ENCODE results near the gene MC2R.

DNA sequence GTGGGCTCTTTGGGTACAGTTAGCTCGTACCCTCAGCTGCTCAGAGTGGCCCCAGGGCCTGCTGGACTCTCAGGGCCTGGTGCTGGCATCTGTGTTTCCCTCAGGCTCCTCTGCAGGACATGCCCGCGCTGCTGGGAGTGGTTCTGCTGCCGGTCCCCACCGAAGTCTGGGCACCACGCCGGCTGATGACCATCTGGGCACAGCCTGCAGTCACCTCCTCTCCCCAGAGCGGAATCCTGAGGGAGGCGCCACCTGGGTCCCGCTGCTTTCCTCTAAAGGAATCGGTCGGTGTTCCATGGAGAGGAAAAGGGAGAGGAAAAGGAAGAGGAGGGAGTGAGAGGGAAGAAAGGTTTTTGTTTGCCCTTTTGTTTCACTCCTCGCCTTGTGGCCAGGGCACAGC is 43.6 kb downstream of the MC2R start:
- TF ChIP-seq FOXP2 (optimal IDR thresholded peaks at IDR 0.05; ENCODE audit: control extremely low read depth, extremely low read length, insufficient read depth) (no peak), EZH2 (IDR thresholded peaks at IDR 0.05) (no peak), POLR2AphosphoS5 (IDR thresholded peaks at IDR 0.05; ENCODE audit: borderline replicate concordance, low read depth, low read length) (no peak)

All from SK-N-MC (cell line).